Activated T-helper 1 cell treated with anti-CD3 and anti-CD28 coated beads, Interleukin-12 subunit alpha, Interleukin-12 subunit beta, Interleukin-2, Interleukin-4 antibody, amounts not matched to agents 30 ng/mL and 10 ng/mL and 1 ng/mL, durations not matched to agents 14 hours and 24 hours and 36 hours (primary cell): Measurements from ENCODE around the gene CLEC16A. TPM values are rescaled to one million over a fixed set of nuclear protein-coding genes. Genes with fewer than 3 reads are reported as not detected.

ENCODE experiments used
- DNase-seq: peaks from one replicate; pipeline ENCODE4 v3.0.0; 2021; ENCODE audit warnings: low spot score
- H3K27ac Mint-ChIP-seq: one replicate; pipeline ENCODE4 v1.8.0; 2021; ENCODE audit warnings: mild to moderate bottlenecking, mixed read lengths
- H3K27me3 Mint-ChIP-seq: one replicate; pipeline ENCODE4 v1.8.0; 2022; ENCODE audit warnings: mild to moderate bottlenecking, moderate library complexity, mixed read lengths; ENCODE audit not compliant: insufficient read depth
- H3K36me3 Mint-ChIP-seq: one replicate; pipeline ENCODE4 v1.8.0; 2021; ENCODE audit warnings: low read depth, mixed read lengths
- H3K4me1 Mint-ChIP-seq: one replicate; pipeline ENCODE4 v1.8.0; 2021; ENCODE audit warnings: low read depth, mixed read lengths
- H3K4me3 Mint-ChIP-seq: one replicate; pipeline ENCODE4 v1.8.0; 2021; ENCODE audit warnings: mild to moderate bottlenecking, moderate library complexity, mixed read lengths
- H3K9me3 Mint-ChIP-seq: one replicate; pipeline ENCODE4 v1.8.0; 2021; ENCODE audit warnings: mixed read lengths
- intact Hi-C: fragments of 100-400 bp; cut with micrococcal nuclease; formaldehyde crosslinking; loops from one replicate; pipeline ENCODE4 v1.15.1; 2024
- total RNA-seq: library from RNA; stranded (reverse); gene quantifications from 2 replicates; pipeline ENCODE4 v1.2.3, GENCODE V29; 2022

Gene CLEC16A
- total RNA-seq, 1 donor from 2014 or later: 37.4 TPM

- Mint-ChIP-seq H3K36me3 (peaks cover 46% of the 10 kb centered on the region), H3K4me3 (no peak overlapping the region), H3K27ac (no peak overlapping the region), H3K27me3 (no peaks in the 10 kb centered on the region), H3K4me1 (peaks cover 58% of the 10 kb centered on the region), H3K9me3 (no peaks in the 10 kb centered on the region)
- DNase-seq: no peak
- intact Hi-C loops: no loop called here
Measured at GRCh38 chr16:11126399-11127054, 182.2 kb downstream of the CLEC16A start.

- DNase-seq: no peak
- Mint-ChIP-seq H3K27ac (no peak overlapping the region), H3K27me3 (no peaks in the 10 kb centered on the region), H3K4me3 (no peak overlapping the region), H3K4me1 (peaks cover 60% of the 10 kb centered on the region), H3K36me3 (peaks cover 41% of the 10 kb centered on the region), H3K9me3 (no peaks in the 10 kb centered on the region)
- intact Hi-C loops: loop anchor here (2.0 kb wide), 2 partner anchors 13 to 33 kb away; no protein-coding TSS in a partner anchor
Measured at GRCh38 chr16:11127610-11128195, 183.3 kb downstream of the CLEC16A start.

- H3K4me3 Mint-ChIP-seq: peak overlapping the region; percentile 32
- intact Hi-C loops: loop anchor here (2.0 kb wide), 2 partner anchors 14 to 34 kb away; no protein-coding TSS in a partner anchor
- H3K36me3 Mint-ChIP-seq: peaks cover 42% of the 10 kb centered on the region
- DNase-seq: peak; percentile 12
- H3K27me3 Mint-ChIP-seq: no peaks in the 10 kb centered on the region
- H3K27ac Mint-ChIP-seq: peak overlapping the region; percentile 79
- no peaks in the 10 kb centered on the region for H3K9me3 Mint-ChIP-seq
- peaks cover 68% of the 10 kb centered on the region for H3K4me1 Mint-ChIP-seq
Measured at GRCh38 chr16:11128211-11129141, 184.1 kb downstream of the CLEC16A start.

GRCh38 chr16:11129378-11129781 lies 185.0 kb downstream of the CLEC16A start:
- intact Hi-C loops: loop anchor here (2.0 kb wide), 2 partner anchors 15 to 35 kb away; no protein-coding TSS in a partner anchor
- Mint-ChIP-seq H3K36me3 (peaks cover 34% of the 10 kb centered on the region), H3K27ac (peak overlapping the region; percentile 4), H3K9me3 (no peaks in the 10 kb centered on the region), H3K4me1 (peaks cover 70% of the 10 kb centered on the region), H3K27me3 (no peaks in the 10 kb centered on the region), H3K4me3 (no peak overlapping the region)
- DNase-seq: no peak

- Mint-ChIP-seq H3K27me3 (no peaks in the 10 kb centered on the region), H3K27ac (peak overlapping the region; percentile 65), H3K36me3 (peaks cover 38% of the 10 kb centered on the region), H3K9me3 (no peaks in the 10 kb centered on the region), H3K4me3 (no peak overlapping the region), H3K4me1 (peaks cover 79% of the 10 kb centered on the region)
- no peak for DNase-seq
- intact Hi-C loops: no loop called here
Measured at GRCh38 chr16:11130978-11131665, 186.8 kb downstream of the CLEC16A start.

- Mint-ChIP-seq H3K4me1 (peaks cover 78% of the 10 kb centered on the region), H3K9me3 (no peaks in the 10 kb centered on the region), H3K27me3 (no peaks in the 10 kb centered on the region), H3K4me3 (no peak overlapping the region), H3K36me3 (peaks cover 35% of the 10 kb centered on the region), H3K27ac (peak overlapping the region; percentile 65)
- intact Hi-C loops: no loop called here
- DNase-seq: no peak
Measured at GRCh38 chr16:11131706-11132105, 187.3 kb downstream of the CLEC16A start.

GRCh38 chr16:11133344-11133943 lies 189.1 kb downstream of the CLEC16A start:
- H3K4me3 Mint-ChIP-seq: no peak overlapping the region
- no peak overlapping the region for H3K27ac Mint-ChIP-seq
- no peaks in the 10 kb centered on the region for H3K27me3 Mint-ChIP-seq
- intact Hi-C loops: no loop called here
- peaks cover 72% of the 10 kb centered on the region for H3K4me1 Mint-ChIP-seq
- peaks cover 36% of the 10 kb centered on the region for H3K36me3 Mint-ChIP-seq
- no peaks in the 10 kb centered on the region for H3K9me3 Mint-ChIP-seq
- no peak for DNase-seq

GRCh38 chr16:11134722-11135463 lies 190.5 kb downstream of the CLEC16A start:
- Mint-ChIP-seq H3K27me3 (no peaks in the 10 kb centered on the region), H3K9me3 (no peaks in the 10 kb centered on the region), H3K4me3 (no peak overlapping the region), H3K27ac (no peak overlapping the region), H3K36me3 (peaks cover 31% of the 10 kb centered on the region), H3K4me1 (peaks cover 74% of the 10 kb centered on the region)
- intact Hi-C loops: no loop called here
- no peak for DNase-seq

GRCh38 chr16:11135464-11135973 lies 191.2 kb downstream of the CLEC16A start:
- H3K27me3 Mint-ChIP-seq: no peaks in the 10 kb centered on the region
- no peak for DNase-seq
- H3K27ac Mint-ChIP-seq: no peak overlapping the region
- H3K4me3 Mint-ChIP-seq: no peak overlapping the region
- intact Hi-C loops: no loop called here
- peaks cover 29% of the 10 kb centered on the region for H3K36me3 Mint-ChIP-seq
- no peaks in the 10 kb centered on the region for H3K9me3 Mint-ChIP-seq
- H3K4me1 Mint-ChIP-seq: peaks cover 74% of the 10 kb centered on the region

- no peak for DNase-seq
- H3K4me3 Mint-ChIP-seq: no peak overlapping the region
- intact Hi-C loops: no loop called here
- no peaks in the 10 kb centered on the region for H3K27me3 Mint-ChIP-seq
- no peaks in the 10 kb centered on the region for H3K9me3 Mint-ChIP-seq
- peaks cover 27% of the 10 kb centered on the region for H3K36me3 Mint-ChIP-seq
- H3K27ac Mint-ChIP-seq: no peak overlapping the region
- peaks cover 69% of the 10 kb centered on the region for H3K4me1 Mint-ChIP-seq
Measured at GRCh38 chr16:11136600-11136999, 192.2 kb downstream of the CLEC16A start.

GRCh38 chr16:11138022-11138768 lies 193.8 kb downstream of the CLEC16A start:
- H3K4me1 Mint-ChIP-seq: peaks cover 62% of the 10 kb centered on the region
- H3K9me3 Mint-ChIP-seq: no peaks in the 10 kb centered on the region
- DNase-seq: no peak
- peaks cover 24% of the 10 kb centered on the region for H3K36me3 Mint-ChIP-seq
- H3K27me3 Mint-ChIP-seq: no peaks in the 10 kb centered on the region
- intact Hi-C loops: loop anchor here (2.0 kb wide), 1 partner anchor 13 kb away; no protein-coding TSS in a partner anchor
- H3K4me3 Mint-ChIP-seq: no peak overlapping the region
- H3K27ac Mint-ChIP-seq: peak overlapping the region; percentile 38
